ENCODE measurements around the gene ADGRG2. TPM values are rescaled to one million over a fixed set of nuclear protein-coding genes. Genes with fewer than 3 reads are reported as not detected.
A peak's percentile ranks its signal among the peaks of the same experiment; 100 is the strongest.

ADGRG2 gene, protein sequence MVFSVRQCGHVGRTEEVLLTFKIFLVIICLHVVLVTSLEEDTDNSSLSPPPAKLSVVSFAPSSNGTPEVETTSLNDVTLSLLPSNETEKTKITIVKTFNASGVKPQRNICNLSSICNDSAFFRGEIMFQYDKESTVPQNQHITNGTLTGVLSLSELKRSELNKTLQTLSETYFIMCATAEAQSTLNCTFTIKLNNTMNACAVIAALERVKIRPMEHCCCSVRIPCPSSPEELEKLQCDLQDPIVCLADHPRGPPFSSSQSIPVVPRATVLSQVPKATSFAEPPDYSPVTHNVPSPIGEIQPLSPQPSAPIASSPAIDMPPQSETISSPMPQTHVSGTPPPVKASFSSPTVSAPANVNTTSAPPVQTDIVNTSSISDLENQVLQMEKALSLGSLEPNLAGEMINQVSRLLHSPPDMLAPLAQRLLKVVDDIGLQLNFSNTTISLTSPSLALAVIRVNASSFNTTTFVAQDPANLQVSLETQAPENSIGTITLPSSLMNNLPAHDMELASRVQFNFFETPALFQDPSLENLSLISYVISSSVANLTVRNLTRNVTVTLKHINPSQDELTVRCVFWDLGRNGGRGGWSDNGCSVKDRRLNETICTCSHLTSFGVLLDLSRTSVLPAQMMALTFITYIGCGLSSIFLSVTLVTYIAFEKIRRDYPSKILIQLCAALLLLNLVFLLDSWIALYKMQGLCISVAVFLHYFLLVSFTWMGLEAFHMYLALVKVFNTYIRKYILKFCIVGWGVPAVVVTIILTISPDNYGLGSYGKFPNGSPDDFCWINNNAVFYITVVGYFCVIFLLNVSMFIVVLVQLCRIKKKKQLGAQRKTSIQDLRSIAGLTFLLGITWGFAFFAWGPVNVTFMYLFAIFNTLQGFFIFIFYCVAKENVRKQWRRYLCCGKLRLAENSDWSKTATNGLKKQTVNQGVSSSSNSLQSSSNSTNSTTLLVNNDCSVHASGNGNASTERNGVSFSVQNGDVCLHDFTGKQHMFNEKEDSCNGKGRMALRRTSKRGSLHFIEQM
- total RNA-seq (1 to 10 TPM; 4.5 to 5.9 TPM), polyA plus RNA-seq (ENCODE audit: insufficient read length in 2 of 2) (1 to 10 TPM; 4.5 to 5.8 TPM)
- long read RNA-seq, donor 1, result 0 reads
- long read RNA-seq, donor 2, result 0 reads
- long read RNA-seq, donor 3, result 0 reads
- long read RNA-seq, donor 4, result 0 reads

DNA sequence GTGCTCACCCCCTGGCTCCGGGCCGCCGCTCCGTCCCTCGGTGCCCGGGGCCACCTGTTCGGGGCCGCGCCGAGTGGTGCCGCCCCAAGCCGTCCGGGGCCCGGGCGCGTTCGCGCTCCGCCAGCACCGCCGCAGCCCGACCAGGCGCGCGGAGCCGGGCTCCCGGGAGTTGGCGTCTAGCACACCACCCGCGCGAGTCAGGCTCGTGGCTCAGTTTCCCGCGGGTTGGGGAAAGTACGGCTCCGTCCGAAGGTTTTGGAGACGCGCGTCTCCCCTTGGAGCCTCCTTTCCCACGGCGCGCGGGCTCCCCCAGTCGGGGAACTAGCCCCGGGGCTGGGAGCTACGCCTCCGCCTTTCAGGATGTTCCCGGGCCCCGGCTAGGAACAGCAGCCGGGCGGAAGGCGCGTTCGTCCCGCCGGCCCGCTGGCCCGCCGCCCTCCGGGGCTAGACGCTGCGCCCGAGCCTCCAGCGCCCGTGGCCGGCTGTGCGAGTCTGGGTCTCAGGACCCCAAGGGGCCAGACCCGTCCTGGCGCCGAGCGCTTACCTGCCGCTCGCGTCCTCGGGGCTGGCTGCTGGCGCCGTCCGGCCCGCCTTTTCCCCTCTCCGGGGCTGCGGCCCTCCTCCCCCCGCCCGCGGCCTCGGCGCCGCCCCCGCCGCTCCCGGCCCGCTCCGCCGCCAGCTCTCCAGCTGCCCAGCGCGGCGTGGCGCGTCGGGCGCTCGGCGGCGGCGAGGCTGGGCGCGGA, at the start of gene ADGRG2:
ADGRG2 (minus strand) TSS at position 571 of the 743 bp plus-strand sequence. CDS start 53,634 bp downstream, outside the sequence.
- peak in 3 of 6 donors; percentile 3 to 64 (median 53) for DNase-seq (ENCODE audit: low read depth in 4 of 6, low spot score in 6 of 6)
- H3K4me3 ChIP-seq (ENCODE audit: low read depth, low read length), result peak within 1 kb of the TSS; percentile 22
- H3K36me3 ChIP-seq (ENCODE audit: control insufficient read depth, insufficient read depth, low read length), result no peaks in the 10 kb centered on the region
- 7% methylated on average over 95 of the region's 107 CpGs for WGBS (ENCODE audit: insufficient coverage)
- peaks cover 42% of the 10 kb centered on the region for H3K27me3 ChIP-seq (ENCODE audit: control insufficient read depth, insufficient read depth, low read length)
- peaks cover 7% of the 10 kb centered on the region for H3K4me1 ChIP-seq (ENCODE audit: control insufficient read depth, insufficient read depth, low read length)
- H3K9me3 ChIP-seq (ENCODE audit: control insufficient read depth, insufficient read depth, low read length), result no peaks in the 10 kb centered on the region
- H3K27ac ChIP-seq (ENCODE audit: low read depth, low read length), result no peak within 1 kb of the TSS

DNA sequence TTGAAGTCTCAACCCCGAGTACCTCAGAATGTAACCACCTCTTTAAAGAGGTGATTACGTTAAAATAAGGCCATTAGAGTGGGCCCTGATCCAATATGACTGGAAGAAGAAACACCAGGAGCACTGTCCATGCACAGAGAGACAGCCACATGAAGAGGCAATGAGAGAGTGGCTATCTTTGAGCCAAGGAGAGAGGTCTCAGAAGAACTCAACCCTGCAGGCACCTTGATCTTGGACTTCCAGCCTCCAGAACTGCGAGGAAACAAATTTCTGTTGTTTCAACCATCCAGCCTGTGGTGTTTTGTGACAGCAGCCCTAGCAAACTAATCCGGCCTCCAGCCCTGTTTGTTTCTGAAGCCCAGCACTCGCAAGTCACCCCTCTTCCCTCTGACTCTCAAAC, 46.3 kb upstream of the ADGRG2 start:
- no peaks in the 10 kb centered on the region for H3K27me3 ChIP-seq (ENCODE audit: control insufficient read depth, insufficient read depth, low read length)
- no peaks in the 10 kb centered on the region for H3K9me3 ChIP-seq (ENCODE audit: control insufficient read depth, insufficient read depth, low read length)
- no peaks in the 10 kb centered on the region for H3K36me3 ChIP-seq (ENCODE audit: control insufficient read depth, insufficient read depth, low read length)
- DNase-seq (ENCODE audit: low read depth in 4 of 6, low spot score in 6 of 6), result no peak
- 76% methylated on average over 3 of the region's 5 CpGs for WGBS (ENCODE audit: insufficient coverage)
- H3K4me3 ChIP-seq (ENCODE audit: low read depth, low read length), result no peak overlapping the region
- H3K27ac ChIP-seq (ENCODE audit: low read depth, low read length), result no peak overlapping the region
- H3K4me1 ChIP-seq (ENCODE audit: control insufficient read depth, insufficient read depth, low read length), result no peaks in the 10 kb centered on the region

DNA sequence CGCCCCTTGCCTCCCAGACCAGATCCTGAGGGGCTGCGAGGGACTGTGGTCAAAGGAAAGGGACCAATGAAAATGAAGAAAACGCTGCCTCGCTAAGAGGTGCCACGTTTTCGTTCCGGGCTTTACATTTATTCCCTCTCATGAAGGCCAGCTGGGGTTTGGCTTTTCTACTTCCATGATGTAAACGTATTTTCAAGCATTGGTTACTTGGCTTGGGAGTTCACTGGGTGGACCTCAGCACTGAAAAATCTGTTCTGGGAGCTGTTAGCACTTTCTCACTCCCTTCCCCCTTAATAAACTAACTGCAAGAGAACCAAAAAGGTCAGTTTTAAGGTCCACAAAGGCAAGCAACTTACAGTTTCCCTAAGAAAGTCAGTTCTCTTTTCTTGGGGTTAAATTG, 40.6 kb upstream of the ADGRG2 start:
- Histone ChIP-seq H3K4me1 (ENCODE audit: control insufficient read depth, insufficient read depth, low read length) (no peaks in the 10 kb centered on the region), H3K4me3 (ENCODE audit: low read depth, low read length) (no peak overlapping the region), H3K36me3 (ENCODE audit: control insufficient read depth, insufficient read depth, low read length) (no peaks in the 10 kb centered on the region), H3K9me3 (ENCODE audit: control insufficient read depth, insufficient read depth, low read length) (no peaks in the 10 kb centered on the region), H3K27me3 (ENCODE audit: control insufficient read depth, insufficient read depth, low read length) (no peaks in the 10 kb centered on the region), H3K27ac (ENCODE audit: low read depth, low read length) (no peak overlapping the region)
- no peak for DNase-seq (ENCODE audit: low read depth in 4 of 6, low spot score in 6 of 6)
- WGBS (ENCODE audit: insufficient coverage), result 78% methylated on average over 8 of the region's 8 CpGs

DNA sequence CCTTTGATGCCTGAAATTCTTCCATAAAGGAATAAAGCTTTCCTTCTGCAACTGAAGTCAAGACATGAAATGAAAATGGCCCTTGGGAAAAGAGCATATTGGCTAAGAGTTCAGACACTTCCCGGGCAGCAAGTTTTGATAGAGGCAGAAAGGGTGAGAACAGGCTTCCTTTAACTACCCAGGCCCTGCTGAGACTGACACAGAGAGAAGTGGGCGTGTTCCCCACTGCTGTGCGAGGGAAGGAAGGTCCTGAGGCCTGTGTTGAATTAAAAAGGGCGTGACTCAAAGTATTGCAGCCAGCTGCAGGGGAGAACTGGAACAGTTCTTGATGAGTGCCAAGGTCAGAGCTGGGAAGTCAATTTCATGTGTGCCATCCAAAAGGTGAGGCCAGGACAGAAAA, 33.9 kb upstream of the ADGRG2 start:
- no peaks in the 10 kb centered on the region for H3K9me3 ChIP-seq (ENCODE audit: control insufficient read depth, insufficient read depth, low read length)
- H3K27ac ChIP-seq (ENCODE audit: low read depth, low read length), result no peak overlapping the region
- no peak for DNase-seq (ENCODE audit: low read depth in 4 of 6, low spot score in 6 of 6)
- H3K4me1 ChIP-seq (ENCODE audit: control insufficient read depth, insufficient read depth, low read length), result no peaks in the 10 kb centered on the region
- H3K4me3 ChIP-seq (ENCODE audit: low read depth, low read length), result no peak overlapping the region
- no peaks in the 10 kb centered on the region for H3K27me3 ChIP-seq (ENCODE audit: control insufficient read depth, insufficient read depth, low read length)
- H3K36me3 ChIP-seq (ENCODE audit: control insufficient read depth, insufficient read depth, low read length), result no peaks in the 10 kb centered on the region
- WGBS (ENCODE audit: insufficient coverage), result 10% methylated on average over 4 of the region's 4 CpGs

DNA sequence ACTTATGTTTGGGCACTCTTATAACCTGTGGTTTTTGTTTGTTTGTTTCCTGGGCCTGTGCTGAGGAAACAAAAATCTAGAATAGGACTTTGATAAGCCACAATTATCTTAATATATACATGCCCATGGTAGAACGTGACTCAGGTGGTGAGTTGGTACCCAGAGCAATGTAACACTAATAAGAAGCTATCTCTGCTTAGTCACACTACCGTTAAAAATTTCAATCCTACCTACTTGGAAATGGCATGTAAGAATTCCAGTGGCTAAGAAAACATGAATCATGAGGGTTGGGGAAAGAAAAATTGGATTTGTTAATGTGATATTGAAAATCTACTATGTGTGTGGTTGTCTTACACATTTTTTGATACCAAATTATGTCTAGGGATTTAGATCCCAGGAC, 30.5 kb upstream of the ADGRG2 start:
- Histone ChIP-seq H3K4me3 (ENCODE audit: low read depth, low read length) (no peak overlapping the region), H3K27me3 (ENCODE audit: control insufficient read depth, insufficient read depth, low read length) (no peaks in the 10 kb centered on the region), H3K27ac (ENCODE audit: low read depth, low read length) (no peak overlapping the region), H3K9me3 (ENCODE audit: control insufficient read depth, insufficient read depth, low read length) (peaks cover 2% of the 10 kb centered on the region), H3K36me3 (ENCODE audit: control insufficient read depth, insufficient read depth, low read length) (no peaks in the 10 kb centered on the region), H3K4me1 (ENCODE audit: control insufficient read depth, insufficient read depth, low read length) (no peaks in the 10 kb centered on the region)
- no peak for DNase-seq (ENCODE audit: low read depth in 4 of 6, low spot score in 6 of 6)
- no CpG with 5 or more reads among the region's 2 CpGs for WGBS (ENCODE audit: insufficient coverage)

DNA sequence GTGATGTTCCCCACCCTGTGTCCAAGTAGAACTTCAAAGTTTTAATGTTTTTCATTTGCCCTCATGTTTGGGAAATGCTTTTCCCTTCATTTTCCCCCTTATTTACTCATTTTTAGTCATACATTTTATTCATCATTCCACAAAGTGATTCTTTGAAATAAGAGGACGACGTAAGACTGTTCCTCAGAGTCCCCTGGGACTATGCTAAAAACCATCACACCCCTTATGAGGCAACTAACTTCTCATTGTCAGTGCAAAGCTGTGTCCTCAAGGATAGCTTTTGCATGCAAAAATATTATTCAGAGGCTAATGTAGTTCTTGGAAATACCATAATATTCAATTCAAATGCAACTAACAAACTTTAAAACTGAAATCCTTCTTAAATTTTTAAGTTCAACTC, 14.8 kb upstream of the ADGRG2 start:
- Histone ChIP-seq H3K27me3 (ENCODE audit: control insufficient read depth, insufficient read depth, low read length) (no peaks in the 10 kb centered on the region), H3K9me3 (ENCODE audit: control insufficient read depth, insufficient read depth, low read length) (no peaks in the 10 kb centered on the region), H3K27ac (ENCODE audit: low read depth, low read length) (no peak overlapping the region), H3K36me3 (ENCODE audit: control insufficient read depth, insufficient read depth, low read length) (no peaks in the 10 kb centered on the region), H3K4me3 (ENCODE audit: low read depth, low read length) (no peak overlapping the region), H3K4me1 (ENCODE audit: control insufficient read depth, insufficient read depth, low read length) (no peaks in the 10 kb centered on the region)
- no CpG with 5 or more reads among the region's 2 CpGs for WGBS (ENCODE audit: insufficient coverage)
- DNase-seq (ENCODE audit: low read depth in 4 of 6, low spot score in 6 of 6), result no peak

DNA sequence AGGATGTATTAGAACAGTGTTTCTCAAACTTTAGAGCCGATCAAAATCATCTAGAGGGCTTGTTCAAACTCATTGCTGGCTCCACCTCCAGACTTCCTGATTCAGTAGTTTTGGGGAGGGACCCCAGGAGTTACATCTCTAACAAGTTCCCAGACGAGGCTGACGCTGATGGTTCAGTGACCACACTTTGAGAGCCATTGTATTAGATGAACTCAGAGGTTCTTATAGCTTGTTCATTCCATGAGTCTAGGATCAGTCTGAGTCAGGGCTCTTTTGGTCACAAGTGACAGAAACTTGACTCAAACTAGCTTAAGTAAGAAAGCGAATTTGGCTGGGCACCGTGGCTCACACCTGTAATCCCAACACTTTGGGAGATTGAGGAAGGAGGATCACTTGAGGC, 11.5 kb upstream of the ADGRG2 start:
- Histone ChIP-seq H3K4me1 (ENCODE audit: control insufficient read depth, insufficient read depth, low read length) (no peaks in the 10 kb centered on the region), H3K27ac (ENCODE audit: low read depth, low read length) (no peak overlapping the region), H3K4me3 (ENCODE audit: low read depth, low read length) (no peak overlapping the region), H3K36me3 (ENCODE audit: control insufficient read depth, insufficient read depth, low read length) (no peaks in the 10 kb centered on the region), H3K27me3 (ENCODE audit: control insufficient read depth, insufficient read depth, low read length) (no peaks in the 10 kb centered on the region), H3K9me3 (ENCODE audit: control insufficient read depth, insufficient read depth, low read length) (no peaks in the 10 kb centered on the region)
- WGBS (ENCODE audit: insufficient coverage), result 96% methylated on average over 5 of the region's 5 CpGs
- DNase-seq (ENCODE audit: low read depth in 4 of 6, low spot score in 6 of 6), result no peak

DNA sequence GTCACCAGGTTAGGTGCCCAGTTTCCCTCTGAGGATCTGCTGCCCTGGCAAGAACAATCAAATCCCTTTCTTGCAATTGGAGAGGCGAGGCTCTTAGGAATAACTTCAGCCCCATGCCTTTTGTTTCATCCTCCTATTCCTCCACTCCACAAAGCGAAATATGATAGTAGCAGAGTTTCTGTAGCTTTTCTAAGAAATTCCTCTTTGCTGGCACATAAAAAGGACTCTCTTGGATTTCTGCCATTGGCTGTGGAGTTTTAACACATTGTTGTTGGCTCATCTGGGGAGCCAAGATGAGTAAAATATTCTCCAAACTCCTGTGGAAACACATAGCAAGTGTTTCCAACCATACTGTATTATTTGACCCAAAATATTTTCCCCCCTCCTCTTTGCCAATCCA, 11.0 kb upstream of the ADGRG2 start:
- H3K4me3 ChIP-seq (ENCODE audit: low read depth, low read length), result no peak overlapping the region
- H3K36me3 ChIP-seq (ENCODE audit: control insufficient read depth, insufficient read depth, low read length), result no peaks in the 10 kb centered on the region
- WGBS (ENCODE audit: insufficient coverage), result 20% methylated on average over 1 of the region's 2 CpGs
- no peak overlapping the region for H3K27ac ChIP-seq (ENCODE audit: low read depth, low read length)
- peak in 1 of 6 donors; percentile 76 for DNase-seq (ENCODE audit: low read depth in 4 of 6, low spot score in 6 of 6)
- H3K27me3 ChIP-seq (ENCODE audit: control insufficient read depth, insufficient read depth, low read length), result no peaks in the 10 kb centered on the region
- H3K4me1 ChIP-seq (ENCODE audit: control insufficient read depth, insufficient read depth, low read length), result no peaks in the 10 kb centered on the region
- H3K9me3 ChIP-seq (ENCODE audit: control insufficient read depth, insufficient read depth, low read length), result no peaks in the 10 kb centered on the region

DNA sequence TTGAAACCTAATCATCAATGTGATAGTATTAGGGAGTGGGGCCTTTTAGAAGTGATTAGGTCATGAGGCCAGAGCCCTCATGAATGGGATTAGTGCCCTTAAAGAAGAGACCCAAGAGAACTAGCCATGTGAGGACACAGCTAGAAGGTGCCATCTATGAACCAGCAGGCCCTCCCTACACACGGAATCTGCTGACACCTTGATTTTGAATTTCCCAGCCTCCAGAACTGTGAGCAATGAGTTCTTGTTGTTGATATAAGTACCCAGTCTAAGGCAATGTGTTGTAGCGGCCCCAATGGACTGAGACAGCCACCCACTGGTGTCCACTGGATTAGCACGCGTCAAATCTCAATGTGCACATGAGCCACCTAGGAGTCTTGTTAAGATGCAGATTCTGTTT, 8.4 kb upstream of the ADGRG2 start:
- DNase-seq (ENCODE audit: low read depth in 4 of 6, low spot score in 6 of 6), result no peak
- no peaks in the 10 kb centered on the region for H3K4me1 ChIP-seq (ENCODE audit: control insufficient read depth, insufficient read depth, low read length)
- 67% methylated on average over 3 of the region's 4 CpGs for WGBS (ENCODE audit: insufficient coverage)
- H3K27me3 ChIP-seq (ENCODE audit: control insufficient read depth, insufficient read depth, low read length), result no peaks in the 10 kb centered on the region
- H3K4me3 ChIP-seq (ENCODE audit: low read depth, low read length), result no peak overlapping the region
- H3K27ac ChIP-seq (ENCODE audit: low read depth, low read length), result no peak overlapping the region
- H3K36me3 ChIP-seq (ENCODE audit: control insufficient read depth, insufficient read depth, low read length), result no peaks in the 10 kb centered on the region
- H3K9me3 ChIP-seq (ENCODE audit: control insufficient read depth, insufficient read depth, low read length), result no peaks in the 10 kb centered on the region

Measured in spinal cord (tissue), 10 donors.